HEK293 (cell line): ENCODE results near the gene ZFP62.

Experiments used
- CTCF ChIP-seq: fragments of 450-650 bp; formaldehyde crosslinking; IDR thresholded peaks from 2 replicates; pipeline ENCODE4 v1.5.1; 2016; ENCODE audit warnings: missing biosample characterization, missing genetic modification characterization
- RBAK ChIP-seq: fragments of 450-650 bp; formaldehyde crosslinking; IDR thresholded peaks from 2 replicates; pipeline ENCODE4 v1.5.1; 2016; ENCODE audit warnings: missing biosample characterization, missing genetic modification characterization
- ZBTB7A ChIP-seq: fragments of 450-650 bp; formaldehyde crosslinking; IDR thresholded peaks from 2 replicates; pipeline ENCODE4 v1.5.1; 2016; ENCODE audit warnings: low read depth, missing biosample characterization, missing genetic modification characterization
- ZNF138 ChIP-seq: fragments of 450-650 bp; formaldehyde crosslinking; IDR thresholded peaks from 2 replicates; pipeline ENCODE4 v1.5.1; 2016; ENCODE audit warnings: missing biosample characterization, missing genetic modification characterization, borderline replicate concordance
- ZNF146 ChIP-seq: fragments of 450-650 bp; formaldehyde crosslinking; IDR thresholded peaks from 2 replicates; pipeline ENCODE4 v1.5.1; 2016; ENCODE audit warnings: missing biosample characterization, missing genetic modification characterization
- ZNF274 ChIP-seq, 2 experiments: fragments of 200-500 bp in 1 of 2; fragments of 450-650 bp in 1 of 2; sonication (Bioruptor generic) in 1 of 2; formaldehyde crosslinking in 1 of 2; IDR thresholded peaks; 2 replicates each; pipeline versions ENCODE4 v1.5.1 to v1.6.1; 2014 to 2016; ENCODE audit warnings: borderline replicate concordance in 1 of 2, inconsistent platforms in 1 of 2, low read length in 1 of 2, missing biosample characterization in 1 of 2, missing genetic modification characterization in 1 of 2
- ZNF324 ChIP-seq: fragments of 450-650 bp; formaldehyde crosslinking; IDR thresholded peaks from 2 replicates; pipeline ENCODE4 v1.5.1; 2016; ENCODE audit warnings: missing biosample characterization, missing genetic modification characterization
- ZNF549 ChIP-seq: fragments of 450-650 bp; IDR thresholded peaks from 2 replicates; pipeline ENCODE4 v1.5.1; 2018; ENCODE audit warnings: missing biosample characterization, missing genetic modification characterization, mild to moderate bottlenecking, inconsistent platforms, moderate library complexity
- ZNF610 ChIP-seq: fragments of 450-650 bp; formaldehyde crosslinking; IDR thresholded peaks from 2 replicates; pipeline ENCODE4 v1.5.1; 2016; ENCODE audit warnings: missing biosample characterization, missing genetic modification characterization, borderline replicate concordance
- TF ChIP-seq, protein P1 (sequence below): fragments of 450-650 bp; formaldehyde crosslinking; IDR thresholded peaks from 2 replicates; pipeline ENCODE4 v1.5.1; 2016; ENCODE audit warnings: missing biosample characterization, missing genetic modification characterization, low read depth
- TF ChIP-seq, protein P2 (sequence below): fragments of 450-650 bp; formaldehyde crosslinking; conservative IDR thresholded peaks from 2 replicates; pipeline ENCODE4 v1.5.1; 2016; ENCODE audit warnings: low read depth, missing biosample characterization, missing genetic modification characterization

DNA sequence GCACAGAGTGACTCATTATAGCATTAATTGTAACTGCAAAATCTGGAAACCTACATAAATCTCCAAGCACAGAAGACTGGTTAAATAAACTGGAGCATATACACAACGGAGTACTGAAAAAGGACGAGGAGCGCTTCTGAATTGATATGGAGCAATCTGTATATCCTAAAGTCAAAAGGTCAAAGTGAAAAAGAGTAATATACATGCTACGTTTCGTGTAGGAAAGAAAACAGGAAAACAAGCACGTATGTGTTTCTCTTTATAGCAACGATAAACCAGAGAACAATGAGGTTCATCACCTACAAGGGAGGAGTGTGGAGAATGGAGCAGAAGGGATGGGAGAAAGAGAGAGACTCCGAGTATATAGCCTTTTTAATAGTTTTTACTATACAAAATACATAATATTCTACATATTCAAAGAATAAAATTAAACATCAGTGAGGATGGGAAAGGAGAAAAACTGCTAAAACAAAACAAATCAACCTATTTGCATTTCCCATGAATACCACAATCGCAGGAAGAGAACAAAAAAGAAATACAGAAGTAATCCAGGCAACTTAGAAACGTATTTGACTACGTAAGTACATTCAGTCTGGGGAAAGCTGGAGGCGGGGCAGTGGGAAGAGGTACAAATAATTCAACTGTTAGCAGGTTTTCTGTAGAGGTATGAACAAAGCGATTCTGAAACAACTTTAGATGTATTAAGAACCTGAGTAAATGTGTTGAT, 7.8 kb downstream of the ZFP62 start:
- TF ChIP-seq ZNF274 (IDR thresholded peaks at IDR 0.05; ENCODE audit: low read length) = no peak
- TF ChIP-seq ZNF274 (tag by site-specific recombination; IDR thresholded peaks at IDR 0.05; ENCODE audit: borderline replicate concordance) = no peak
- TF ChIP-seq CTCF (tag by site-specific recombination) = no peak
- TF ChIP-seq, protein P1, sequence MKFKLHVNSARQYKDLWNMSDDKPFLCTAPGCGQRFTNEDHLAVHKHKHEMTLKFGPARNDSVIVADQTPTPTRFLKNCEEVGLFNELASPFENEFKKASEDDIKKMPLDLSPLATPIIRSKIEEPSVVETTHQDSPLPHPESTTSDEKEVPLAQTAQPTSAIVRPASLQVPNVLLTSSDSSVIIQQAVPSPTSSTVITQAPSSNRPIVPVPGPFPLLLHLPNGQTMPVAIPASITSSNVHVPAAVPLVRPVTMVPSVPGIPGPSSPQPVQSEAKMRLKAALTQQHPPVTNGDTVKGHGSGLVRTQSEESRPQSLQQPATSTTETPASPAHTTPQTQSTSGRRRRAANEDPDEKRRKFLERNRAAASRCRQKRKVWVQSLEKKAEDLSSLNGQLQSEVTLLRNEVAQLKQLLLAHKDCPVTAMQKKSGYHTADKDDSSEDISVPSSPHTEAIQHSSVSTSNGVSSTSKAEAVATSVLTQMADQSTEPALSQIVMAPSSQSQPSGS (tag by site-specific recombination) = no peak
- TF ChIP-seq ZNF610 (tag by site-specific recombination) = no peak
- TF ChIP-seq ZNF549 (tag by site-specific recombination) = no peak
- TF ChIP-seq ZBTB7A (tag by site-specific recombination) = no peak
- no peak for TF ChIP-seq ZNF324 (tag by site-specific recombination)
- TF ChIP-seq ZNF138 (tag by site-specific recombination) = no peak
- TF ChIP-seq, protein P2, sequence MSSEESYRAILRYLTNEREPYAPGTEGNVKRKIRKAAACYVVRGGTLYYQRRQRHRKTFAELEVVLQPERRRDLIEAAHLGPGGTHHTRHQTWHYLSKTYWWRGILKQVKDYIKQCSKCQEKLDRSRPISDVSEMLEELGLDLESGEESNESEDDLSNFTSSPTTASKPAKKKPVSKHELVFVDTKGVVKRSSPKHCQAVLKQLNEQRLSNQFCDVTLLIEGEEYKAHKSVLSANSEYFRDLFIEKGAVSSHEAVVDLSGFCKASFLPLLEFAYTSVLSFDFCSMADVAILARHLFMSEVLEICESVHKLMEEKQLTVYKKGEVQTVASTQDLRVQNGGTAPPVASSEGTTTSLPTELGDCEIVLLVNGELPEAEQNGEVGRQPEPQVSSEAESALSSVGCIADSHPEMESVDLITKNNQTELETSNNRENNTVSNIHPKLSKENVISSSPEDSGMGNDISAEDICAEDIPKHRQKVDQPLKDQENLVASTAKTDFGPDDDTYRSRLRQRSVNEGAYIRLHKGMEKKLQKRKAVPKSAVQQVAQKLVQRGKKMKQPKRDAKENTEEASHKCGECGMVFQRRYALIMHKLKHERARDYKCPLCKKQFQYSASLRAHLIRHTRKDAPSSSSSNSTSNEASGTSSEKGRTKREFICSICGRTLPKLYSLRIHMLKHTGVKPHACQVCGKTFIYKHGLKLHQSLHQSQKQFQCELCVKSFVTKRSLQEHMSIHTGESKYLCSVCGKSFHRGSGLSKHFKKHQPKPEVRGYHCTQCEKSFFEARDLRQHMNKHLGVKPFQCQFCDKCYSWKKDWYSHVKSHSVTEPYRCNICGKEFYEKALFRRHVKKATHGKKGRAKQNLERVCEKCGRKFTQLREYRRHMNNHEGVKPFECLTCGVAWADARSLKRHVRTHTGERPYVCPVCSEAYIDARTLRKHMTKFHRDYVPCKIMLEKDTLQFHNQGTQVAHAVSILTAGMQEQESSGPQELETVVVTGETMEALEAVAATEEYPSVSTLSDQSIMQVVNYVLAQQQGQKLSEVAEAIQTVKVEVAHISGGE = no peak
- no peak for TF ChIP-seq RBAK (tag by site-specific recombination)
- no peak for TF ChIP-seq ZNF146 (tag by site-specific recombination)
